GM06990 (cell line): ENCODE measurements around the gene PALLD.

Experiments used
- DNase-seq: peaks from one replicate; pipeline ENCODE4 v3.0.0-alpha.2; 2011; ENCODE audit not compliant: insufficient read length; ENCODE audit errors: extremely low read depth
- H3K27me3 ChIP-seq: replicated peaks from 2 replicates; pipeline ENCODE4 v1.6.0; 2011; ENCODE audit warnings: low read length; ENCODE audit not compliant: control insufficient read depth, insufficient read depth
- H3K36me3 ChIP-seq: 2 replicates; pipeline ENCODE4 v1.5.1; 2011; ENCODE audit warnings: low read length; ENCODE audit not compliant: control insufficient read depth, insufficient read depth
- H3K4me3 ChIP-seq: replicated peaks from 2 replicates; pipeline ENCODE4 v1.5.1; 2011; ENCODE audit warnings: low read depth, mild to moderate bottlenecking, control low read depth, low read length
- CTCF ChIP-seq: IDR thresholded peaks from 2 replicates; pipeline ENCODE4 v1.5.1; 2011; ENCODE audit warnings: low read length, control low read depth, mild to moderate bottlenecking, inconsistent platforms; ENCODE audit not compliant: insufficient read depth, poor library complexity, severe bottlenecking

Gene PALLD

GRCh38 chr4:168715896-168716295, 219.0 kb downstream of the PALLD start:
- TF ChIP-seq CTCF: no peak
- Histone ChIP-seq H3K27me3 (no peaks in the 10 kb centered on the region), H3K36me3 (no peaks in the 10 kb centered on the region), H3K4me3 (no peak overlapping the region)
- no peak for DNase-seq

- Histone ChIP-seq H3K36me3 (no peaks in the 10 kb centered on the region), H3K4me3 (no peak overlapping the region), H3K27me3 (no peaks in the 10 kb centered on the region)
- TF ChIP-seq CTCF: no peak
- DNase-seq: no peak
Measured at GRCh38 chr4:168716406-168717129, 219.7 kb downstream of the PALLD start.

- no peaks in the 10 kb centered on the region for H3K36me3 ChIP-seq
- no peak for TF ChIP-seq CTCF
- H3K27me3 ChIP-seq: no peaks in the 10 kb centered on the region; the same call in 1 of the 2 replicates
- DNase-seq: no peak
- H3K4me3 ChIP-seq: no peak overlapping the region
Measured at GRCh38 chr4:168717847-168718246, 221.0 kb downstream of the PALLD start.

- DNase-seq: no peak
- Histone ChIP-seq H3K27me3 (no peaks in the 10 kb centered on the region; the same call in 1 of the 2 replicates), H3K36me3 (no peaks in the 10 kb centered on the region), H3K4me3 (no peak overlapping the region)
- TF ChIP-seq CTCF: no peak
Measured at GRCh38 chr4:168719725-168720124, 222.9 kb downstream of the PALLD start.

GRCh38 chr4:168720396-168720900, 223.6 kb downstream of the PALLD start:
- no peak for DNase-seq

More at GRCh38 chr4:168720396-168720900, 223.6 kb downstream of the PALLD start:
- H3K36me3 ChIP-seq: no peaks in the 10 kb centered on the region
- H3K4me3 ChIP-seq: no peak overlapping the region
- H3K27me3 ChIP-seq: no peaks in the 10 kb centered on the region; the same call in 1 of the 2 replicates
- no peak for TF ChIP-seq CTCF
